ENCODE results near the gene ZWILCH. TPM values are rescaled to one million over a fixed set of nuclear protein-coding genes. Genes with fewer than 3 reads are reported as not detected.

ZWILCH gene
- polyA plus RNA-seq, 1 of the 3 experiments (the other 2 are of a cell fraction): 8.2 TPM

DNA sequence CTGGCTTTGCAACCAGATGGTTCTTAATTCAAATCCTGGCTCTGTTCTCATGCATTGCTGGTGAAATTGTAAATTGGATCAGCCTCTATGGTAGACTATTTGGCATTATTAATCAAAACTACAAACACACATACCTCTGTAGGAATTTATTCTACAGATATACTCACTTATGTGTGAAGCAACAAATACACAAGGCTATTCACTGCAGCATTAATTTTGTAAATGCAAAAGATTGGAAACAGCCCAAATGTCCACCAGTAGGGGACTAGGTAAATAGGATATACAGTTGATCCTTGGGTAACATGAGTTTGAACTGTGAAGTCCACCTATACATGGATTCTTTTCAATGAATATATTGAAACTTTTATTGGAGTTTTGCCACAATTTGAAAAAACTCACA is 90.2 kb downstream of the ZWILCH start:
- no peaks in the 10 kb centered on the region for H4K20me1 ChIP-seq (ENCODE audit: insufficient read depth)
- no peaks in the 10 kb centered on the region for H3K9me2 ChIP-seq
- no peak for DNase-seq
- no peaks in the 10 kb centered on the region for H3K36me3 ChIP-seq (replicated peaks in 1 of 2; ENCODE audit: control insufficient read depth in 1 of 2, insufficient read depth in 2 of 2, low read length in 1 of 2)
- no peaks in the 10 kb centered on the region for H3K79me2 ChIP-seq (ENCODE audit: insufficient read depth)
- POLR2A ChIA-PET: no interaction called here
- no peak overlapping the region for H3K9ac ChIP-seq
- H3K4me1 ChIP-seq (ENCODE audit: control insufficient read depth in 1 of 2, insufficient read depth in 2 of 2, low read depth in 1 of 2, low read length in 1 of 2): peaks cover 0 to 16% of the 10 kb centered on the region in 2 experiments; a peak in 2 of 4 replicates
- CTCF ChIA-PET: interaction anchor here (0.5 to 1.6 kb wide), 2 partner anchors 28 to 97 kb away, joined by 3 to 4 read pairs; no protein-coding TSS in a partner anchor
- no peak overlapping the region for H3K4me3 ChIP-seq (ENCODE audit: low read depth in 2 of 2, low read length in 1 of 2)
- H3K27ac ChIP-seq (ENCODE audit: low read depth in 2 of 2, low read length in 1 of 2): peak overlapping the region in 1 of 2 experiments; percentile 19; a peak in 1 of 4 replicates
- no peaks in the 10 kb centered on the region for H3K9me3 ChIP-seq
- peaks cover 12% of the 10 kb centered on the region for H3F3A ChIP-seq (replicated peaks; ENCODE audit: insufficient read depth)
- no peak overlapping the region for H3K4me2 ChIP-seq
- no peak overlapping the region for H2AFZ ChIP-seq (ENCODE audit: low read depth)
- TF ChIP-seq ELF1 (IDR thresholded peaks at IDR 0.05): no peak
- TF ChIP-seq TEAD4 (IDR thresholded peaks at IDR 0.05; ENCODE audit: borderline replicate concordance, insufficient read depth): no peak
- TF ChIP-seq, protein P1, sequence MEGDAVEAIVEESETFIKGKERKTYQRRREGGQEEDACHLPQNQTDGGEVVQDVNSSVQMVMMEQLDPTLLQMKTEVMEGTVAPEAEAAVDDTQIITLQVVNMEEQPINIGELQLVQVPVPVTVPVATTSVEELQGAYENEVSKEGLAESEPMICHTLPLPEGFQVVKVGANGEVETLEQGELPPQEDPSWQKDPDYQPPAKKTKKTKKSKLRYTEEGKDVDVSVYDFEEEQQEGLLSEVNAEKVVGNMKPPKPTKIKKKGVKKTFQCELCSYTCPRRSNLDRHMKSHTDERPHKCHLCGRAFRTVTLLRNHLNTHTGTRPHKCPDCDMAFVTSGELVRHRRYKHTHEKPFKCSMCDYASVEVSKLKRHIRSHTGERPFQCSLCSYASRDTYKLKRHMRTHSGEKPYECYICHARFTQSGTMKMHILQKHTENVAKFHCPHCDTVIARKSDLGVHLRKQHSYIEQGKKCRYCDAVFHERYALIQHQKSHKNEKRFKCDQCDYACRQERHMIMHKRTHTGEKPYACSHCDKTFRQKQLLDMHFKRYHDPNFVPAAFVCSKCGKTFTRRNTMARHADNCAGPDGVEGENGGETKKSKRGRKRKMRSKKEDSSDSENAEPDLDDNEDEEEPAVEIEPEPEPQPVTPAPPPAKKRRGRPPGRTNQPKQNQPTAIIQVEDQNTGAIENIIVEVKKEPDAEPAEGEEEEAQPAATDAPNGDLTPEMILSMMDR (IDR thresholded peaks at IDR 0.05): no peak
- no peak for TF ChIP-seq YY1 (IDR thresholded peaks at IDR 0.05; ENCODE audit: low read depth)
- no peak for TF ChIP-seq TCF12 (IDR thresholded peaks at IDR 0.05)
- TF ChIP-seq CHD2 (IDR thresholded peaks at IDR 0.05; ENCODE audit: low read length, partially characterized antibody): no peak
- no peak for TF ChIP-seq NRF1 (IDR thresholded peaks at IDR 0.05; ENCODE audit: low read depth, low read length)
- no peak for TF ChIP-seq TAF1 (IDR thresholded peaks at IDR 0.05; ENCODE audit: borderline replicate concordance, low read depth, low read length)
- TF ChIP-seq RFX5 (IDR thresholded peaks at IDR 0.05; ENCODE audit: low read length): no peak
- no peak for TF ChIP-seq FOSL2 (IDR thresholded peaks at IDR 0.05; ENCODE audit: borderline replicate concordance, low read depth)
- no peak for TF ChIP-seq SIN3A (IDR thresholded peaks at IDR 0.05; ENCODE audit: borderline replicate concordance, low read depth, low read length)
- TF ChIP-seq RAD21 (IDR thresholded peaks at IDR 0.05; ENCODE audit: low read length): no peak
- no peak for TF ChIP-seq GATA2 (CRISPR knock-in tag; IDR thresholded peaks at IDR 0.05)
- no peak for TF ChIP-seq EP300 (IDR thresholded peaks at IDR 0.05; ENCODE audit: borderline replicate concordance in 1 of 2, low read depth in 1 of 2, low read length in 1 of 2)
- TF ChIP-seq JUND (IDR thresholded peaks at IDR 0.05): no peak
- TF ChIP-seq, protein P2, sequence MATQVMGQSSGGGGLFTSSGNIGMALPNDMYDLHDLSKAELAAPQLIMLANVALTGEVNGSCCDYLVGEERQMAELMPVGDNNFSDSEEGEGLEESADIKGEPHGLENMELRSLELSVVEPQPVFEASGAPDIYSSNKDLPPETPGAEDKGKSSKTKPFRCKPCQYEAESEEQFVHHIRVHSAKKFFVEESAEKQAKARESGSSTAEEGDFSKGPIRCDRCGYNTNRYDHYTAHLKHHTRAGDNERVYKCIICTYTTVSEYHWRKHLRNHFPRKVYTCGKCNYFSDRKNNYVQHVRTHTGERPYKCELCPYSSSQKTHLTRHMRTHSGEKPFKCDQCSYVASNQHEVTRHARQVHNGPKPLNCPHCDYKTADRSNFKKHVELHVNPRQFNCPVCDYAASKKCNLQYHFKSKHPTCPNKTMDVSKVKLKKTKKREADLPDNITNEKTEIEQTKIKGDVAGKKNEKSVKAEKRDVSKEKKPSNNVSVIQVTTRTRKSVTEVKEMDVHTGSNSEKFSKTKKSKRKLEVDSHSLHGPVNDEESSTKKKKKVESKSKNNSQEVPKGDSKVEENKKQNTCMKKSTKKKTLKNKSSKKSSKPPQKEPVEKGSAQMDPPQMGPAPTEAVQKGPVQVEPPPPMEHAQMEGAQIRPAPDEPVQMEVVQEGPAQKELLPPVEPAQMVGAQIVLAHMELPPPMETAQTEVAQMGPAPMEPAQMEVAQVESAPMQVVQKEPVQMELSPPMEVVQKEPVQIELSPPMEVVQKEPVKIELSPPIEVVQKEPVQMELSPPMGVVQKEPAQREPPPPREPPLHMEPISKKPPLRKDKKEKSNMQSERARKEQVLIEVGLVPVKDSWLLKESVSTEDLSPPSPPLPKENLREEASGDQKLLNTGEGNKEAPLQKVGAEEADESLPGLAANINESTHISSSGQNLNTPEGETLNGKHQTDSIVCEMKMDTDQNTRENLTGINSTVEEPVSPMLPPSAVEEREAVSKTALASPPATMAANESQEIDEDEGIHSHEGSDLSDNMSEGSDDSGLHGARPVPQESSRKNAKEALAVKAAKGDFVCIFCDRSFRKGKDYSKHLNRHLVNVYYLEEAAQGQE (IDR thresholded peaks at IDR 0.05; ENCODE audit: low read depth, low read length): no peak
- no peak for TF ChIP-seq MXI1 (IDR thresholded peaks at IDR 0.05; ENCODE audit: low read depth, low read length)
- TF ChIP-seq EZH2phosphoT487 (IDR thresholded peaks at IDR 0.05; ENCODE audit: borderline replicate concordance, low read depth): no peak
- no peaks in the 10 kb centered on the region for H3K27me3 ChIP-seq (ENCODE audit: insufficient read depth)
